ENCODE results near the gene PHAF1. TPM values are rescaled to one million over a fixed set of nuclear protein-coding genes. Genes with fewer than 3 reads are reported as not detected.
A peak's percentile ranks its signal among the peaks of the same experiment; 100 is the strongest.

Gene PHAF1
- total and polyA plus RNA-seq, 2 of the 13 experiments (the other 11 are each of a cell fraction or from before 2014, with no cell fraction given) = 48.3 to 174 TPM

GRCh38 chr16:67164599-67165061 lies 54.9 kb downstream of the PHAF1 start, which contains the start of gene HSF4 (continued):
- TF ChIP-seq ZHX2 (IDR thresholded peaks at IDR 0.05; ENCODE audit: low read depth) (peak; percentile 57; the same call in 1 of the 2 replicates), ZHX2 (CRISPR knock-in tag; IDR thresholded peaks at IDR 0.05; ENCODE audit: borderline replicate concordance) (peak; percentile 76; the same call in 1 of the 2 replicates), STAG1 (CRISPR knock-in tag; IDR thresholded peaks at IDR 0.05) (no peak), POLR2A (IDR thresholded peaks at IDR 0.05; ENCODE audit: insufficient read depth in 1 of 2, low read depth in 2 of 2, low read length in 2 of 2) (no peak), ZNF790 (CRISPR knock-in tag; IDR thresholded peaks at IDR 0.05; ENCODE audit: borderline replicate concordance) (no peak; the same call in 1 of the 2 replicates), NCOA5 (CRISPR knock-in tag; IDR thresholded peaks at IDR 0.05) (no peak), SMYD3 (CRISPR knock-in tag; IDR thresholded peaks at IDR 0.05) (peak; percentile 65; the same call in 1 of the 2 replicates), RAD51 (IDR thresholded peaks at IDR 0.05; ENCODE audit: borderline replicate concordance) (no peak), MTA1 (CRISPR knock-in tag; IDR thresholded peaks at IDR 0.05; ENCODE audit: borderline replicate concordance) (peak; percentile 85; the same call in 1 of the 2 replicates), HINFP (CRISPR knock-in tag; IDR thresholded peaks at IDR 0.05; ENCODE audit: low read depth) (peak; percentile 72; the same call in 1 of the 2 replicates), ZSCAN5A (CRISPR knock-in tag; IDR thresholded peaks at IDR 0.05; ENCODE audit: borderline replicate concordance) (peak; percentile 92; the same call in 1 of the 2 replicates), ZNF775 (CRISPR knock-in tag; IDR thresholded peaks at IDR 0.05; ENCODE audit: borderline replicate concordance) (no peak), SNAPC2 (CRISPR knock-in tag; IDR thresholded peaks at IDR 0.05) (peak; percentile 68), ZFP41 (CRISPR knock-in tag; IDR thresholded peaks at IDR 0.05; ENCODE audit: borderline replicate concordance) (no peak), ZFX (CRISPR knock-in tag; IDR thresholded peaks at IDR 0.05; ENCODE audit: low read depth) (peak; percentile 85), BCL3 (CRISPR knock-in tag; IDR thresholded peaks at IDR 0.05) (peak; percentile 88; the same call in 1 of the 2 replicates), KAT7 (CRISPR knock-in tag; IDR thresholded peaks at IDR 0.05; ENCODE audit: borderline replicate concordance) (0 out of 2 replicates have a peak, but pooled peaks have one; percentile 60), HNRNPLL (IDR thresholded peaks at IDR 0.05; ENCODE audit: low read depth, low read length, poor library complexity, severe bottlenecking) (peak; percentile 93), KMT2A (CRISPR knock-in tag; IDR thresholded peaks at IDR 0.05) (peak; percentile 71), POGZ (CRISPR knock-in tag; IDR thresholded peaks at IDR 0.05) (peak; percentile 69), SCMH1 (CRISPR knock-in tag; IDR thresholded peaks at IDR 0.05; ENCODE audit: borderline replicate concordance) (no peak)

All from HepG2 (cell line).